Measurements from ENCODE around the gene EZH1.

The EZH1 gene

DNA sequence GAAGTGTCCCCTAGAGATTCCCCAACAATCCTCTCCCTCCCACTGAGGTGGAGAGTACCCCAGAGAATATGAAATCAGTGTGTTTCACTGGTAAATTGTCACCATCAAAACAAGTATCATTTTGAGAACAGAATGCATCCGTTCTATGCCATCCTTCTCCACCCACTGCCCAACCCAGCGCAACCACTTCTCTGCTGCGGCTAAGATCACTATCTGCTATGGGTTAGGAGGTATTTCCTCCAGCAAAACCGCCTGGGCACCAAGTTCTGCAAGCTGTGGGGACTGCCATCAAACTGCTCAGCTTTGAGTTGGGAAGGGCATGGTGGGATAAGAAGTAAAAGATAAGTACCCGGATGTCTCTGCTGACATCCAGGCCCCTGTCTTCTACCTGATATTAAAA is 38.1 kb downstream of the EZH1 start:
- FAIRE-seq = no peak

DNA sequence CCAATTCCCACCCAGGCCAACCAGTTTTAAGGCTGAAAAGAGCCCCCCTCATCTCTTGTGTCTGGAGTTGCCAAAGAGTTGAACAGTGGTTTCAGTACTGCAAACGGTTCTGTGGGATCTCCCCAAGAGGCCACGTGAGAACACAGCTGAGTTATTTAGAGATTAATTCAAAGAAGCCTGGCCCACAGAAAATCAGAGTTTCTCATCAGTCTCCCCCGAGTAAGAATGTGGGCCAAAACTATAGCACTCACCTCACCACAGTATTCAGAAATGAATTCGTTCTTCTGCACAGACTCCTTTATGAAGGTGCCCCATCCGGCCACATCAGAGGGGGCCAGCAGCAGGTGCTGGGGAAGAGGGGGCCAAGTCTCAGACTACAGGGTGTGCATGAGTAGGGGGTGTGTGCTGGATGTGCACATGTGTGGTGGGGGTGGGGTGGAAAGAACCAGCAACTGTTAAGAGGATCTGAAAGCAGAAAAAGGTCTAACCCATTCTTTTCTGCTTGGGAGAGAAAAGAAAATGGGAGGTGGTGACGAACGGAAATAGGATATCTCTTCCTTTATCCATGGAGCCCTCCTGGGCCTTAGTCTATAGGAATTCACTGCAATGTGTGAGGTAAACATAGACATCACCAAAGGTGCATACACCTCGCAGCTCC is 39.9 kb downstream of the EZH1 start:
- no peak for FAIRE-seq

DNA sequence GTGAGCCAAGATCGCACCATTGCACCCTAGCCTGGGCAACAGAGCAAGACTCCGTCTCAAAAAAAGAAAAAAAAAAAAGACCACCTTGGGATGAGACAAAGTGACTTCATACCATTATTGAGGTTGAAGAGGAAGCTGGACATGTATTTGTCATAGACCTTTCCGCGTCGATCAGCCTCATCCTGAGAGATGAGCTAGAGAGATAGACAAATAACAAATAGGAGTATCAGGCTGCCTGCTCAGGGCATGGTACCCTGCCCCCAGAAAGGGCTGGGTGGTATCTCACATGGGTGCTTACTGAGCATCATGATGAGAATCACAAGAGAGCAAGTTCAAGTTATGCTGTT is 40.4 kb downstream of the EZH1 start:
- no peak for FAIRE-seq

DNA sequence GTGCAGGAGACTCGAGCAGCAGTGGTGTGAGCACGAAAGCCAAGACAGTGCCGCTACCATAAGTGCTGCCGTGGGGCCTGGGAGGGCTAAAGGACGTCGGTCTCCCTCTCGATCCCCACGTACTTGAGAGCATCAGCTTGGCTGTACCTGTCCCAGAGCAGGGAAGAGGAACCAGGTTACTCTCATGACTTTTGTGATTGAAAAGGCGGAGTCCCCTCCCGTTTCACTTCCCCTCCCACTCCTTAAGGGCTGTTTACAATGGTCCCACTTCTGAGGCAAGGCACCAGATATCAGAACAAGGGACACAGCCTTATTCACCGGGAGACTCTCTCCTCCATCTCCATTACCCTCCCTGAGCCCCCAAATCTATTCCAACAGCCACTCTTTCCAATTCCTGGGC is 42.4 kb downstream of the EZH1 start:
- no peak for FAIRE-seq

DNA sequence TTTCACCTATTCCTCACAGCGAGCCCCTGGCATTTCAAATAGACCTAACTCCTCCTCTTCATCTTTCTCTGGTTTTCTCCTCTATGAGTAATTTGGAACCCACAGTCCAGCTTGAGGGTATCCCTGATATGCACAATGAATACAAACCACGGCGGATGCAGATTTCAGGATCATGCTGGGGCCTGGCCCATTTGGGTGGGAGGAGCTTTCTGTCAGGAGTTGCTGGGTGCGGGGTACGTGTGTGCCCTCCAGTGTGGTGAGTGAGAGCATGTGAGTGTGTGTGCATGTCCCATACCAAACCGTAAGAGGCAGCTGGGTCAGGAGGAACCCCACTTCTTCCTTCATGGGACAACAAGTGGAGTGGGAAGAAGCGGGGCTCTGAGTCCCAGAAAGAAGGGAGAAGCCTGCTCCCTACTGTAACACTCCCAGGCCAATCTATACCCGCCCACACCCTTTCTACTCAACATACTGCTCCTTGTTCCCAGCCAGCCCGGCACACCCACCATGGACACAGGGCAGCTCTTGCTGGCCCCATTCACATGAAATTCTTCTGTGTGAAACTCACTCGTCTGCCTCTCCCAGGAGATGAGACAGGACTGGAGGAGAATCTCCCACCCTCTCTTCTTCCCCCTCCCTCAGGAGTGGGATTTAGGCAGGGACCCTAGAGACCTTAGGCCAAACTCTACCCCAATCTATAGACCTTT is 44.1 kb downstream of the EZH1 start:
- no peak for FAIRE-seq

DNA sequence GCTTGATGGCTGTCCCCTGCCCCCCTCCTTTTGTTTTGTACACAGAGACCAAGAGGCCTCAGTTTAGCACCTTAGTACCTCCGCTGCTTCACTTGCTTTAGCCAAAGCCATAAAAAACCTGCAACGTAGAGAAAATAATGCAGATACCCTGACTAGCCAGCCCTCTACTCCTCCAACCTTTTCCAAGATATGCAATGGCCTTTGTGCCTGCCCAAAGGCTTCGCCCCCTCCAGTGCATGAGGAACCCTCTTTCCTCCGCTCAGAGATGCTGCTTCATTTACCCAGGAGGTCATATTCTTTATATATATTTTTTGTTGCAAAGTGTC is 45.5 kb downstream of the EZH1 start:
- no peak for FAIRE-seq

DNA sequence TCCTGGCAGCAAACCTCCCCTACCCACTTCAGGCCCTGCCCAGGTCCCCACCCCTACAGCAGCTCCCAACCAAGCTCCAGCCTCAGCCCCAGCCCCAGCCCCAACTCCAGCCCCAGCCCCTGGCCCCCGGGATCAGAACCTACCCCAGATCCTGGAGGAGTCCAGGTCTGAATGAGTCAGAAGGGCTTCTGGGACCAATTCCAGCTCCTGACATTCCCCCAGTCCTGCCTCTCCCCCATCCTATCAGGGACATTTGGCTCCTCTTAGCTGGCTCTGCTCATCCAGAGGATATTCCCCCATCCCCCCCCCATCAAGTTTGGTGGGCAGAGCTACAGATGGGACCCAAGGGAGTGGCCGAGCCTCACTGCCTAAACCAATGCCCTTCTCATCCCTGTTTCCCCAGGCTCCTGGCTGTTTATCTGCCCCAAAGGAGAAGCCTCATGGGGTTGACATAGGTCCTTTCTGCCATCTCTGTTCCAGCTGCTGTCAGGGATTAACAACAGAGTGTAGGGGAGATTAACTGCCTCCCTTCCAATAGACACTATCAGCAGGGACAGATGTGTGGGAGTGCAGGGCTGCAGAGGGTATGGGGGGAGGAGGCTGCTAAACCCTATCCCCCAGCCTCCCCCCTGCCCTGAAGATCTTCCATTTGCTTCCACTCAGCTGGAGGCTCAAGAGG is 46.0 kb downstream of the EZH1 start:
- FAIRE-seq = no peak

DNA sequence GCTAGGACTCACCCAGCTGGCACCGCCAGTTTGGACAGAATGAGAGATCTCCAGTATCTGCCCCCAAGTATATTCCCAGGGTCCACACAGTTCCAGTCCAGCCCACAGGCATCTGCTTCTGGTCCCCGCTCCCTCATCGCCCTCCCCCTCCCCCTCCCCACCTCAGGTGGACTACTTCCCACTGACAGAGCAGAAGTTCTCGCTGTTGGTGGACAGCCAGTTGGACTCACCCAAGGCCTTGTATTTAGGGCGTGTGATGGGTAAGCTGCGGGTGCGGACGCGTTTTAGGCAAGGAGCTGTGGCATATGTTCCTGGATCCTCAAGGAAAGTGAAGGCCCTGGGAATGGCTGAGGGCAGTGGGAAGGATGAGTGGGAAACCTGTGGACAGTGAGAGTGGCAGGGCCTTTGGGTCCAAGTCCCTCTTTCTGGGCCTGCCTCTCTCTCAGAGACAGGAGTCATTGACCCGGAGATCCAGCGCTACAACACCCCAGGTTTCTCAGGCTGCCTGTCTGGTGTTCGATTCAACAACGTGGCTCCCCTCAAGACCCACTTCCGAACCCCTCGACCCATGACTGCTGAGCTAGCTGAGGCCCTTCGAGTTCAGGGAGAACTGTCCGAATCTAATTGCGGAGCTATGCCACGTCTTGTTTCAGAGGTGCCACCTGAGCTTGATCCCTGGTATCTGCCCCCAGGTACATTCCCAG is 47.6 kb downstream of the EZH1 start:
- no peak for FAIRE-seq

DNA sequence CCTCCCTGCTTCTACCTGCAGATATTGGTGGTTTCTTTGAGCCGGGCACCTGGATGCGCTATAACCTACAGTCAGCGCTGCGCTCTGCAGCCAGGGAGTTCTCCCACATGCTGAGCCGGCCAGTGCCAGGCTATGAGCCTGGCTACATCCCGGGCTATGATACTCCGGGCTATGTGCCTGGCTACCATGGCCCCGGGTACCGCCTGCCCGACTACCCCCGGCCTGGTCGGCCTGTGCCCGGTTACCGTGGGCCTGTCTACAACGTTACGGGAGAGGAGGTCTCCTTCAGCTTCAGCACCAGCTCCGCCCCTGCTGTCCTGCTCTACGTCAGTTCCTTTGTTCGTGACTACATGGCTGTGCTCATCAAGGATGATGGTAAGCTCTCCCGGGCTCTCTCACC is 49.3 kb downstream of the EZH1 start:
- no peak for FAIRE-seq

DNA sequence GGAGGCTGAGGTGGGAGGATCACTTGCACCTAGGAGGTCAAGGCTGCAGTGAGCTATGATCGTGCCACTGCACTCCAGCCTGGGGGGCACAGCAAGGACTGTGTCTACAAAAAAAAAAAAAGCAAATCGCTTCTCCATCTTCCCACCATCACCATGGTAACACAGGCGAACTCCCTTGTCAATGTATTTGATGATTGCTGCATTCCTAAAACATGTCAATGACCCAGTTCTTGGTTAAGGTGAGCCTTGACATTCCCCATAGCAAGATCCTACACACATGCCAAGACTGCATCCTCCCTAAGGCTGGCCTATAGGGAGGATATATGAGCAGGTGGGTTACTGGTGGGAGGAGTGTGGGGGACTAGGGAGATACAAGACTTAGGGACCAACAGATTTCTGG is 50.3 kb downstream of the EZH1 start:
- FAIRE-seq = no peak

DNA sequence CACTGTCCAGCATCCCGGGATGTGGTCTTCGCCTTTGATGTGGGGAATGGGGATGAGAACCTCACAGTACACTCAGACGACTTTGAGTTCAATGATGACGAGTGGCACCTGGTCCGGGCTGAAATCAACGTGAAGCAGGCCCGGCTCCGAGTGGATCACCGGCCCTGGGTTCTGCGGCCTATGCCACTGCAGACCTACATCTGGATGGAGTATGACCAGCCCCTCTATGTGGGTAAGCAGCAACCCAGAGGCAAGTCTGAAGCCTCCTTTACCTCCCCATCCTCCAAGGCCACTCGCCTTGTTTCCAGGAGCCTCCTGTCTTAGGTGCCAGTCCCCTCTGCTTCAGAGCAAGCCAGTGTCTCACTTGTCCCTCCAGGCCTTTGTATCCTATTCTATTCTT is 52.4 kb downstream of the EZH1 start:
- FAIRE-seq = no peak

DNA sequence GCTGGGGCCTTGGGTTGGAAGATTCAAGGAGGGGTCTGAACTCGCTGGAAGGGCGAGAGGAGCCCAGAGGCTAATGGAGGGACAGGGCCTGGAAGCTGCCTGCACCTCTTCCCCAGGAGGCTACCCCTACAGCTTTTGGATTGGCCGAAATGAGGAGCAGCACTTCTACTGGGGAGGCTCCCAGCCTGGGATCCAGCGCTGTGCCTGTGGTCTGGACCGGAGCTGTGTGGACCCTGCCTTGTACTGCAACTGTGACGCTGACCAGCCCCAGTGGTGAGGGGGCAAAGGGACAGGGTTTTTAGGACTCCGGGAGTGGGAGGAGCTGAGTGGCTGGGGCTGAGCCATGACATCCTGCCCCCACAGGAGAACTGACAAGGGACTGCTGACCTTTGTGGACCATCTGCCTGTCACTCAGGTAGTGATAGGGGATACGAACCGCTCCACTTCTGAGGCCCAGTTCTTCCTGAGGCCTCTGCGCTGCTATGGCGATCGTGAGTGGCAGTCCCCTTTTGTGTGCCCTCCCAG is 53.8 kb downstream of the EZH1 start:
- FAIRE-seq = no peak

DNA sequence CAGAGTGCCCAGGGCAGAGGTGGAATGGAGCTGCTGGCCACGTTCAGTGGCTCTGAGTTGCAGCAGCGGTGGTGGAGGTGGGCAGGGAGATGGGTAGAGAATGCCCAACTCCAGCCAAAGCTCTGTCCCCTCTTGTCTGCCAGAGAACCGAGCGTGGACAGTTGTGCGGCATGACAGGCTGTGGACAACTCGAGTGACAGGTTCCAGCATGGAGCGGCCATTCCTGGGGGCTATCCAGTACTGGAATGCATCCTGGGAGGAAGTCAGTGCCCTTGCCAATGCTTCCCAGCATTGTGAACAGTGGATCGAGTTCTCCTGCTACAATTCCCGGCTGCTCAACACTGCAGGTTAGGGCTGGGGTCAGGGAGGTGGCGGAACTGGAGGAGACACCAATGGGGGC is 54.2 kb downstream of the EZH1 start:
- no peak for FAIRE-seq

DNA sequence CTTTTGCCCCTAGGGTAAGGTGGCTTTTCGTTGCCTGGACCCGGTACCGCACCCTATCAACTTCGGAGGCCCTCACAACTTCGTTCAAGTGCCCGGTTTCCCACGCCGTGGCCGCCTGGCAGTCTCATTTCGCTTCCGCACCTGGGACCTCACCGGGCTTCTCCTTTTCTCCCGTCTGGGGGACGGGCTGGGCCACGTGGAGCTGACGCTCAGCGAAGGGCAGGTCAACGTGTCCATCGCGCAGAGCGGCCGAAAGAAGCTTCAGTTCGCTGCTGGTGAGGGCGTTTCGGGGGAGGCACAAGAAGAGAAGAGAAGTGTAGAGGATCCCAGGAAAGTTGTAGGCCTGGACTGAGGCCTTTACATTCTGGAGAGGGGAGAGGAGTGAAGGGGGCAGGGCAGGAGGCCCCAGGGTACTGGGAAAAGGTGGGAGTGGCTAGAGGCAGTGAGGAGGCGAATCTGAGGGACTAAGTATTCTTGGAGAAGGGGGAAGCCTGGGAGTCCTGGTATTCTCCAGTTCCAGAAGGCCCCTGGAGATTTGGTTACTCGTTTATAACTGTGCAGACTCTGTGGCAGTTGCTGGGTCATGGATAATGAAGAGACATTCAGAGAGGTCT is 57.0 kb downstream of the EZH1 start:
- no peak for FAIRE-seq

DNA sequence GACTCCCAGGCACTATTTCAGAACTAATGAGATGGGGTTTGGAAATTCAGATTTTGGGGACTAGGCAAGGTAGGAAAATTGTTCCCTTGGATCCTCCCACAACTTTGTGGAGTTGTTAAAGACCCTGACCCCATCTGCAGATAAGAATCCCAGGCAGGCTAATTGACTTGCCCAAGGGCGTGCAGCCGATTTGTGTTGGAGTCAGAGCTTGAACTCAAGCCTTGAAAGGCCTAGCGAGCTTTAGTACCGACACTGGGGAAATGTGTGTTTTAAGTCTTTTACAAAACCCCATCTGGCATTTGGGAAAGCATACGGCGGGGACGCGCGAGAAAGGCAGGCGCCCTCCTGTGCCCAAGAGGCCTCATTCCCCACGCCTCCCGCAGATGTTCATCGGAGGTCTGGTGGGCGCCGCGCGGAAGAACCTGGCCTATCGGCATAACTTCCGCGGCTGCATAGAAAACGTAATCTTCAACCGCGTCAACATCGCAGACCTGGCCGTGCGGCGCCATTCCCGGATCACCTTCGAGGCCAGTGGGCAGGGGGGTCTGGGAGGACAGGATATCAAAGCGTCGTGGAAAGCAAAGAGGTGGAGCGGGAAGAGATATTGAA is 58.2 kb downstream of the EZH1 start:
- no peak for FAIRE-seq

DNA sequence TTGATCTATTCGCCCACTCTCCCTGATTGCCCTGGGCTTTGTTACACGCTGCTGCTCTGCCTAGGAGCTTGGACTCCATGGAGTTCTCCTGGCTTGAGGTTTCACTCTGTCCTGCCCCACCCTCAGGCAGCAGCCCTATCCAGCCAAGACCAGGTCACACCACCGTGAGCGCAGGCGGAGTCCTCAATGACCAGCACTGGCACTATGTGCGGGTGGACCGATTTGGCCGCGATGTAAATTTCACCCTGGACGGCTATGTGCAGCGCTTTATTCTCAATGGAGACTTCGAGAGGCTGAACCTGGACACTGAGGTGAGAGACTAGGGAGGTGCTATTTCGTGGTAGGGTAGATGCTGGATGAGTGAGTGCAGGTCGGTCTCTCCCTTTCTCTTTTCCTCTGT is 59.0 kb downstream of the EZH1 start:
- no peak for FAIRE-seq

DNA sequence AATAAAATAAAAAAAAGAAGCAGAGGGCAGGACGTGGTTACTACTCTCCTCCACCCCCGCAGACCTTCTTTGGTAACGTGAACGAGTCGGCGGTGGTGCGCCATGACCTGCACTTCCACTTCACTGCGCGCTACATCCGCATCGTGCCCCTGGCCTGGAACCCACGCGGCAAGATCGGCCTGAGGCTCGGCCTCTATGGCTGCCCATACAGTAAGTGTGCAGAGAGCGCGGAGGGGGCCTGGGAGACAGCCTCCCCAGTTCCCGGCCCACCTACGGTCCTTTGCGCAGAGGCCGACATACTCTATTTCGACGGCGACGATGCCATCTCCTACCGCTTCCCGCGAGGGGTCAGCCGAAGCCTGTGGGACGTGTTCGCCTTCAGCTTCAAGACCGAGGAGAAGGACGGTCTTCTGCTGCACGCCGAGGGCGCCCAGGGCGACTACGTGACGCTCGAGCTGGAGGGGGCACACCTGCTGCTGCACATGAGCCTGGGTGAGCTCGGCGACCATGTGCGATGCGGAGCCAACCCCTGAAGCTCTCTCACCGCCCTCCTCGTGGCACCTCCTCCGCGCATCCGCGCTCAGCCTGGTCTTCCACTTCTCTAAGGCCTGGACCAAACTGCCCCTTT is 59.8 kb downstream of the EZH1 start:
- no peak for FAIRE-seq

DNA sequence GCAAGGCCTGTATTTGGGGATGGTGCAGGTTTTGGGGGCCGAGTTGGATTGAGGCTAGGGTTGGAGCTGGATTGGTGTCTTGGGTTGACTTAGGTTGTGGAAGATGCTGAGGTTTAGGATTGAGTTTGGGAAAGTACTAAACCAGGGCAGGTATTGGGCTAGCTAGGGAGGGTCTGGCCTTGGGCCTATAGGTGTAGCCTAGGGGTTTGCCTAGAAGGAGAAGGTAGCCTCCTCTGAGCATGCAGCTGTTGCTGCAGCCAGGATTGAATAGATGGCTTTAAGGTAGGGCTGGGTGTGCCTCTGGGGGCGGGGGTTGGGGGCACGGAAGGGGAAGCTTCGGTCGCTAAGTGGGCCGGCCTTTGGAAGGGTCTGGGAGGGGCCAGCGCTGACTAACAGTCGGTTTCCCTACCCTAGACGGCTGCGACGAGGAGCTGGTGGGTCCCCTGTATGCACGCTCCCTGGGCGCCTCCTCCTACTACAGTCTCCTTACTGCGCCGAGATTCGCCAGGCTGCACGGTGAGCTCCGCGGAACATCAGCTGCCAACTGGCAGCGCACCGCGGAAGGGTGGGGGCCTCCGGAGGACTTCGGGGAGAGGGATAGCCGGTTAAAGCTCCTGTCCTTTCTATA is 61.3 kb downstream of the EZH1 start:
- FAIRE-seq = no peak

DNA sequence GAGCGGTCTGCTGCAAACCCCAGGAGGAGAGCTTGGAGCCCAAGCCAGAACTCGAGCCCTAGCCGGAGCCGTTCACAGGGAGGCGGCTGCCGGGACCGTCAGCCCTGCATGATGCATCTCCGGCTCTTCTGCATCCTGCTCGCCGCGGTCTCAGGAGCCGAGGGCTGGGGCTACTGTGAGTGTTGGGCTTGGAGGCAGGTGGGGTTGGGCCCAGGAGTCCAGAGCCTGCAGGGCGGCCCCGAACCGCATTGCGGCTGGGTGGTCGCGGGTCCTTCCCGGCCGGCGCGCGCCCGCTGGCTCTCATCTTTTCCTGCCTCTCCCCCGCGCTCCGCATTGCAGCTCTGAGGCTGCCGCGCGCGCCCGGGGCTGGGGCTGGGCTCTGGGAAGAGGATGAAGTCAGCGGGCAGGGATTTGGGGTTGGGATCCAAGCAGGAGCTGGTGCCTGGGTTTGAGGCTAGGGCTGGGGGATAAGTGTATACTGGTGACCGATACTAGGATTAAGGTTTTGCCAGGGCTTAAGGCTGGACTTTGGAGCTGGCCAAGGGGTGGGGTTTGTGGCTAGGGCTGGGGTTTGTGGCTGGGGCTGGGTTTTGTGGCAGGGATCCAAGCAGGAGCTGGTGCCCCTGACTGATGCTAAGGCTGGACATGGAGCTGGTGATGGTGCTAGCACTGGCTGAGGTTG is 62.0 kb downstream of the EZH1 start:
- no peak for FAIRE-seq

DNA sequence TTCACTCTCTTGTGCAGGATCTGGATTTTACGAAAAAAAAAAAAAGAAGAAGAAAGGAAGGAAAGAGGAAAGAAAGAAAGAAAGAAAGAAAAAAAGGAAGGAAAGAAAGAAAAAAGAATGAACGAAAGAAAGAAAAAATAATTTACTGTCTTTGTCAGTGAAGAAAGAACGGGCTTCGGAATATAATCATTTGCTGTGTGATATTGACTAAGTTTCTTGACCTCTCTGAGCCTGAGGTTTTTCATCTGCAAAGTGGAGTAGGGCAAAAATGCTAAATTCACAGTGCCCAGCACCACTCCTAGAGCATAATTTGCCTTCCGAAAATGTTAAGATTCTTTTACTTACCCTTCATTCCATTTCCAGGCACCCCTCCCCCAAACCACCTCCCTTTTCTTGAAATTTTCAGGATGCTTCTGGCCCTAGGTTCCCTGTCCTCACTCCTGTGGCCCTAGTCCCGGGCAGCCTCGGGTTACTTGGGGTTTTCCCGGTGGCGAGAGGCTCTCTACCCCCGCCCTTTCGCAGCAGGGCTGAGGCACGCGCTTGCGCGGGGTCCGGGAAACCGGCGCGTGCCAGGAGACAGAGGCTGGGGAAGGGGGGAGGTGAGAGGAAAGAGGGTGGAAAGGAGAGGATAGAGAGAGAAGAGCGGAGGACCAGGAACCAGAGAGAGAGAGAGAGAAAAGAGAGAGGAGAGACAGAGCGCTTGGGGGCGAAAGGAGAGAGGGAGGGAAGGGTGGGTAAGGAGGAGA is 62.7 kb downstream of the EZH1 start, which contains the start of gene CNTNAP1:
Gene CNTNAP1, plus strand, starts transcription at position 556 of the 746 bp plus-strand sequence. CDS start 299 bp downstream, outside the sequence.
- no peak for FAIRE-seq
